Suprapubic skin (tissue), 4 donors: Measurements from ENCODE around the gene NAA60. TPM values are rescaled to one million over a fixed set of nuclear protein-coding genes. Genes with fewer than 3 reads are reported as not detected.

Experiments used
- DNase-seq, 2 donors: peaks; one replicate each; pipeline ENCODE4 v3.0.0-alpha.2; 2019; ENCODE audit warnings: low spot score in 2 of 2
- H3K27ac ChIP-seq: fragments of 200-600 bp; sonication (generic); one replicate; pipeline ENCODE4 v1.5.1; 2019
- H3K27me3 ChIP-seq: fragments of 200-600 bp; sonication (generic); one replicate; pipeline ENCODE4 v1.5.1; 2019
- H3K36me3 ChIP-seq: fragments of 200-600 bp; sonication (generic); one replicate; pipeline ENCODE4 v1.5.1; 2019
- H3K4me1 ChIP-seq: fragments of 200-600 bp; sonication (generic); one replicate; pipeline ENCODE4 v1.5.1; 2019
- H3K4me3 ChIP-seq: fragments of 200-600 bp; sonication (generic); one replicate; pipeline ENCODE4 v1.5.1; 2019; ENCODE audit warnings: mild to moderate bottlenecking
- H3K9me3 ChIP-seq: fragments of 200-600 bp; sonication (generic); one replicate; pipeline ENCODE4 v1.5.1; 2019
- EP300 ChIP-seq: sonication (generic); formaldehyde crosslinking; IDR thresholded peaks from one replicate; pipeline ENCODE4 v1.6.1; 2017; ENCODE audit warnings: antibody characterized with exemption
- POLR2A ChIP-seq, 2 donors: fragments of 450-650 bp; IDR thresholded peaks; one replicate each; pipeline ENCODE4 v1.6.1; 2017; ENCODE audit warnings: antibody characterized with exemption in 2 of 2, mild to moderate bottlenecking in 2 of 2, moderate library complexity in 2 of 2
- POLR2AphosphoS5 ChIP-seq, 3 donors: sonication (generic); formaldehyde crosslinking; IDR thresholded peaks; one replicate each; pipeline ENCODE4 v1.6.1; 2017; ENCODE audit warnings: antibody characterized with exemption in 3 of 3
- WGBS: methylation state at CpG from one replicate; pipeline ENCODE4 v1.1.5; 2018; 5-methylcytosine and 5-hydroxymethylcytosine counted together
- total RNA-seq, 4 donors: library from RNA; depleted of rRNA; stranded (reverse); fragments of >200 nt; gene quantifications; one replicate each; pipeline ENCODE4 v1.1.0, GENCODE V29; 2016
- TF ChIP-seq, protein P1 (sequence below), 2 donors: fragments of 200-600 bp in 1 of 2; fragments of 450-650 bp in 1 of 2; sonication (generic) in 1 of 2; IDR thresholded peaks; one replicate each; pipeline ENCODE4 v1.5.1; 2016 to 2019; ENCODE audit warnings: antibody characterized with exemption in 2 of 2, mild to moderate bottlenecking in 1 of 2, moderate library complexity in 1 of 2

NAA60 gene
- total RNA-seq, 4 donors from 2014 or later, result 20.9 to 40.2 (median 26.4) TPM

DNA sequence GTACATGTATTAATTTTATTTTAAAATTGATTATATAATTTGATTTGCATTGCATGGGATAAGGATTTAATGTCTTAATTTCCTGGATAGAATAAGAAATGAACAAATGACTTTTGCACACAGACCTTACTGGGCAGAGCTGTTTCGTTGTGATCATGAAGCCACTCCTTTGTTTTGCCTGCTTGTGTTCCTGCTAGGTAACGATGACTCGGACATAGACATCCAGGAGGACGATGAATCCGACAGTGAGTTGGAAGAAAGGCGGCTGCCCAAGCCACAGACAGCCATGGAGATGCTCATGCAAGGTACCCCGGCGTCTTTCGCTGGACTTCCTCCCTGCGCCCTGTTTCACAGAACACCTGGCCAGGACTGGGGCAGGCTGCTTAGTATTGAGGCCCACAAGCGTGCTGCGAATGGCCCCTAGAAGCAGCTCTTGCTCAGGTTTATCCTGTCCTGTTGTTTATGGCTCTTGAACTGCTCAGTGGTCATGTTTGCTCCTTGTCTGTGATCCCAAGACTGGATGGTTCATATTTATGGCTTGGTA lies 87.0 kb downstream of the NAA60 start:
- Histone ChIP-seq H3K4me3 (no peak overlapping the region), H3K36me3 (peaks cover 63% of the 10 kb centered on the region), H3K27ac (no peak overlapping the region), H3K4me1 (no peaks in the 10 kb centered on the region), H3K27me3 (no peaks in the 10 kb centered on the region), H3K9me3 (no peaks in the 10 kb centered on the region)
- TF ChIP-seq EP300 (no peak), POLR2AphosphoS5 (IDR thresholded peaks at IDR 0.05) (no peak), POLR2A (IDR thresholded peaks at IDR 0.05) (no peak)
- TF ChIP-seq, protein P1, sequence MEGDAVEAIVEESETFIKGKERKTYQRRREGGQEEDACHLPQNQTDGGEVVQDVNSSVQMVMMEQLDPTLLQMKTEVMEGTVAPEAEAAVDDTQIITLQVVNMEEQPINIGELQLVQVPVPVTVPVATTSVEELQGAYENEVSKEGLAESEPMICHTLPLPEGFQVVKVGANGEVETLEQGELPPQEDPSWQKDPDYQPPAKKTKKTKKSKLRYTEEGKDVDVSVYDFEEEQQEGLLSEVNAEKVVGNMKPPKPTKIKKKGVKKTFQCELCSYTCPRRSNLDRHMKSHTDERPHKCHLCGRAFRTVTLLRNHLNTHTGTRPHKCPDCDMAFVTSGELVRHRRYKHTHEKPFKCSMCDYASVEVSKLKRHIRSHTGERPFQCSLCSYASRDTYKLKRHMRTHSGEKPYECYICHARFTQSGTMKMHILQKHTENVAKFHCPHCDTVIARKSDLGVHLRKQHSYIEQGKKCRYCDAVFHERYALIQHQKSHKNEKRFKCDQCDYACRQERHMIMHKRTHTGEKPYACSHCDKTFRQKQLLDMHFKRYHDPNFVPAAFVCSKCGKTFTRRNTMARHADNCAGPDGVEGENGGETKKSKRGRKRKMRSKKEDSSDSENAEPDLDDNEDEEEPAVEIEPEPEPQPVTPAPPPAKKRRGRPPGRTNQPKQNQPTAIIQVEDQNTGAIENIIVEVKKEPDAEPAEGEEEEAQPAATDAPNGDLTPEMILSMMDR (IDR thresholded peaks at IDR 0.05), result no peak
- no peak for DNase-seq
- WGBS, result 97% methylated on average over 10 of the region's 12 CpGs

DNA sequence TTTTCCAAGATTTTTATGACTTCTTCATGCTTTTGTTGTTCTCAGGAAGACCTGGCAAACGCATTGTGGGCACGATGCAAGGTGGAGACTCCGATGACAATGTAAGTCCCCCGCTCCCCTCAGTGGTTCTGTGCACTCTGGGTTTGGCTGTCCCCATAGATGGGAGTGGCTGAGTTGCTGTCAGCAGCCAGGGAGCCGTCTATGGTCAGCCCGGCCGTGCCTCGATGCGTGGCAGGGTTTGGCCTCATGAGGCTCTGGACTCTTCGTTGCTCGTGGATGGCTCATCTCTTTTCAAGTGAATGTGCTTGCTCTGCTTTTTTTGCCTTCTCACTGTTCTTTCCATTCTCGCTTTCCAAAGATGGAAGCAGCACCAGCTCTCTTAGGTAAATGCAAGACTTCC lies 89.3 kb downstream of the NAA60 start:
- Histone ChIP-seq H3K4me1 (no peaks in the 10 kb centered on the region), H3K9me3 (no peaks in the 10 kb centered on the region), H3K27me3 (no peaks in the 10 kb centered on the region), H3K36me3 (peaks cover 65% of the 10 kb centered on the region), H3K4me3 (no peak overlapping the region), H3K27ac (no peak overlapping the region)
- TF ChIP-seq, protein P1 (IDR thresholded peaks at IDR 0.05), result no peak
- no peak for TF ChIP-seq POLR2AphosphoS5 (IDR thresholded peaks at IDR 0.05)
- no peak for TF ChIP-seq EP300
- no peak for TF ChIP-seq POLR2A (IDR thresholded peaks at IDR 0.05)
- 94% methylated on average over 12 of the region's 12 CpGs for WGBS
- no peak for DNase-seq

DNA sequence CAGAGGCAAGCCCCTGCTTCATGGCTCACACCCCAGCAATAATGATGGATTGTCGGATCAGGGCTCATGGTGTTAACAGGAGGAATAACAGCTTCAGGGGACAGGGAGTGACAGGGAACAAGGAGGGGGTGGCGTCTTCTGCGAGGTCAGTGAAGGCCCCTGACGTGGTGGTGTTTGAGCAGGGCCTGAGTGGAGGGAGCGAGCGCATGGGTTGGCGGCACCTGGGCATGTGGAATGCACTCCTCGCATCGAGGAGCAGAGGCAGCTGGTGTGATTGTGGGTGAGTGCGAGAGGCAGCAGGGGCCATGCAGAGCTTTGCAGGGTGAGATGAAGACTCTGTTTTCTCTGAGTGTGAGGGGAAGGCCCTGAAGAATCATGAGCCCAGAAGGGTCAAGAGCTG lies 90.6 kb downstream of the NAA60 start:
- Histone ChIP-seq H3K27me3 (no peaks in the 10 kb centered on the region), H3K27ac (no peak overlapping the region), H3K9me3 (no peaks in the 10 kb centered on the region), H3K4me3 (no peak overlapping the region), H3K4me1 (no peaks in the 10 kb centered on the region), H3K36me3 (peaks cover 60% of the 10 kb centered on the region)
- DNase-seq, result no peak
- 95% methylated on average over 10 of the region's 10 CpGs for WGBS
- TF ChIP-seq POLR2A (IDR thresholded peaks at IDR 0.05) (no peak), EP300 (no peak), POLR2AphosphoS5 (IDR thresholded peaks at IDR 0.05) (no peak)
- TF ChIP-seq, protein P1 (IDR thresholded peaks at IDR 0.05), result no peak

DNA sequence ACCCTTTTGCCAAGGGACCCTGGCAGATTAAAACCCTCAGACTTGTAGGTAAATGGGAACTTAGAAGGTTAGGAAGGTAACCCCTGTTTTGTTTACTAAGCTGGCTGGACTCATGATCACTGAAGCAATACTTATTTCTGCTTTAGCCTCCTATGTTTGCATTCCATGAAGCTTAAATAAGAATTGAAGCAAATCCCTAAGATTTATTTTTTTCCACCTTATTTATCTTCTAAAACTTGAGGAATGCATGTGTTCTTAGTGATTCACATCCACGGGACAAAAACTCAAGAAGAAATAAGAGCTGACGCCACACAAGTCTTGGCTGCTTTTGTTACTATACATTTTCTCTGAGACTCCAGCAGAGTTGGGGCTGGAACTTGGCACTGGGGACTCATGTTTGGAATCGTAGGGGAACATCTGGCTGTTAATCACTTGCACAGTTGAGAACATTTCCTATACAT lies 92.8 kb downstream of the NAA60 start:
- Histone ChIP-seq H3K36me3 (peaks cover 56% of the 10 kb centered on the region), H3K9me3 (no peaks in the 10 kb centered on the region), H3K4me3 (no peak overlapping the region), H3K27me3 (no peaks in the 10 kb centered on the region), H3K4me1 (no peaks in the 10 kb centered on the region), H3K27ac (no peak overlapping the region)
- WGBS, result 75% methylated on average over 3 of the region's 3 CpGs
- TF ChIP-seq POLR2A (IDR thresholded peaks at IDR 0.05), result no peak
- TF ChIP-seq, protein P1 (IDR thresholded peaks at IDR 0.05), result no peak
- no peak for TF ChIP-seq EP300
- no peak for TF ChIP-seq POLR2AphosphoS5 (IDR thresholded peaks at IDR 0.05)
- no peak for DNase-seq

Other genes starting within 250 kb of the NAA60 start
- gene ZNF200, start 208.5 kb upstream of the NAA60 start, total RNA-seq, result 1 to 10 TPM; 2.6 to 7.7 (median 4.8) TPM
- gene MEFV, start 187.0 kb upstream of the NAA60 start, total RNA-seq, result under 1 TPM in 3 of 4 donors, not detected in 1; 0.16 to 0.40 (median 0.17) TPM
- 10 to 100 TPM; 40.6 to 56.3 (median 45.1) TPM for gene ZNF263, start 160.2 kb upstream of the NAA60 start, total RNA-seq
- gene TIGD7, start 138.2 kb upstream of the NAA60 start, total RNA-seq, result 1 to 10 TPM; 1.9 to 4.3 (median 2.1) TPM
- 10 to 100 TPM; 13.8 to 40.4 (median 19.1) TPM for gene ZNF75A, start 138.2 kb upstream of the NAA60 start, total RNA-seq
- under 1 TPM in 1 of 4 donors, not detected in 3; 0.34 TPM for gene OR2C1, start 87.8 kb upstream of the NAA60 start, total RNA-seq
- 10 to 100 TPM in 3 of 4 donors, 1 to 10 TPM in 1; 9.7 to 20.9 (median 11.9) TPM for gene ZSCAN32, start 42.7 kb upstream of the NAA60 start, total RNA-seq
- gene ZNF174, start 42.5 kb upstream of the NAA60 start, total RNA-seq, result 10 to 100 TPM in 1 of 4 donors, 1 to 10 TPM in 3; 8.4 to 14.9 (median 9.7) TPM
- gene ZNF597, start 176 bp upstream of the NAA60 start, total RNA-seq, result 1 to 10 TPM; 1.5 to 4.3 (median 2.4) TPM
- gene C16orf90, start 51.8 kb downstream of the NAA60 start, total RNA-seq, result not detected
- 10 to 100 TPM in 1 of 4 donors, 1 to 10 TPM in 3; 4.9 to 12.6 (median 6.6) TPM for gene CLUAP1, start 57.3 kb downstream of the NAA60 start, total RNA-seq
- gene NLRC3, start 133.7 kb downstream of the NAA60 start, total RNA-seq, result 1 to 10 TPM in 1 of 4 donors, under 1 TPM in 3; 0.16 to 1.2 (median 0.39) TPM
- gene SLX4, start 167.9 kb downstream of the NAA60 start, total RNA-seq, result 1 to 10 TPM; 2.9 to 6.0 (median 4.5) TPM
- gene DNASE1, start 211.0 kb downstream of the NAA60 start, total RNA-seq, result 10 to 100 TPM; 11.0 to 32.7 (median 23.0) TPM